IMR-90 (cell line): ENCODE measurements around the gene GMPPA. TPM values are rescaled to one million over a fixed set of nuclear protein-coding genes. Genes with fewer than 3 reads are reported as not detected.

ENCODE experiments used
- ATAC-seq: fragments of 200-7000 bp; cut with Tn5 transposase; 2 replicates; pipeline ENCODE4 v1.9.1; 2020; ENCODE audit warnings: low read depth, mild to moderate bottlenecking, moderate library complexity
- BruUV-seq: library from RNA; stranded (reverse); fragments of 400-500 nt; replicated peaks from 2 replicates; lab custom pipeline; 2021; lab: Mats Ljungman, UMichigan
- CTCF ChIA-PET: fragments of 300-600 bp; formaldehyde crosslinking; extraction: SDS; loops from one replicate; lab custom pipeline; 2021; ENCODE audit warnings: antibody characterized with exemption; lab: Yijun Ruan, JAX
- POLR2A ChIA-PET: fragments of 300-600 bp; sonication (Branson Sonifier 250); formaldehyde crosslinking; loops from one replicate; lab custom pipeline; 2022; ENCODE audit warnings: antibody characterized with exemption; ENCODE audit not compliant: unreplicated experiment; lab: Charles Lee
- DNase-seq: peaks from one replicate; pipeline ENCODE4 v3.0.0; 2013
- H2AFZ ChIP-seq: replicated peaks from 2 replicates; pipeline ENCODE3; 2013; ENCODE audit warnings: low read length, mild to moderate bottlenecking; ENCODE audit not compliant: poor library complexity
- H2AK5ac ChIP-seq: 2 replicates; pipeline ENCODE4 v1.6.1; 2013; ENCODE audit warnings: low read depth, low read length, inconsistent platforms
- H2AK9ac ChIP-seq: replicated peaks from 2 replicates; pipeline ENCODE3; 2013; ENCODE audit warnings: mild to moderate bottlenecking, low read depth, low read length, moderate library complexity; ENCODE audit not compliant: poor library complexity
- H2BK120ac ChIP-seq: 2 replicates; pipeline ENCODE4 v1.6.1; 2013; ENCODE audit warnings: low read depth, low read length, inconsistent platforms
- H2BK15ac ChIP-seq: 3 replicates; pipeline ENCODE4 v1.6.1; 2013; ENCODE audit warnings: low read depth, low read length, inconsistent platforms
- H2BK20ac ChIP-seq: 2 replicates; pipeline ENCODE4 v1.6.1; 2013; ENCODE audit warnings: low read depth, mild to moderate bottlenecking, inconsistent platforms, low read length, moderate library complexity
- H2BK5ac ChIP-seq: 2 replicates; pipeline ENCODE4 v1.6.1; 2013; ENCODE audit warnings: mild to moderate bottlenecking, low read depth, low read length, inconsistent platforms; ENCODE audit not compliant: poor library complexity, severe bottlenecking
- H3K14ac ChIP-seq: replicated peaks from 2 replicates; pipeline ENCODE4 v1.6.1; 2013; ENCODE audit warnings: low read depth, low read length, inconsistent platforms
- H3K18ac ChIP-seq: 2 replicates; pipeline ENCODE4 v1.6.1; 2013; ENCODE audit warnings: low read depth, low read length, control low read depth
- H3K23ac ChIP-seq: 2 replicates; pipeline ENCODE4 v1.6.1; 2013; ENCODE audit warnings: low read depth, low read length, inconsistent platforms
- H3K27ac ChIP-seq: 2 replicates; pipeline ENCODE4 v1.5.1; 2013; ENCODE audit warnings: mild to moderate bottlenecking, control low read depth, low read length; ENCODE audit not compliant: insufficient read depth
- H3K27me3 ChIP-seq: 2 replicates; pipeline ENCODE4 v1.6.1; 2013; ENCODE audit warnings: low read length; ENCODE audit not compliant: control insufficient read depth, insufficient read depth
- H3K36me3 ChIP-seq: 2 replicates; pipeline ENCODE4 v1.6.1; 2013; ENCODE audit warnings: low read length, mixed read lengths; ENCODE audit not compliant: control insufficient read depth, insufficient read depth
- H3K4ac ChIP-seq: 2 replicates; pipeline ENCODE4 v1.6.1; 2013; ENCODE audit warnings: low read depth, low read length, inconsistent platforms
- H3K4me1 ChIP-seq: 2 replicates; pipeline ENCODE4 v1.6.1; 2013; ENCODE audit warnings: low read length, mixed read lengths; ENCODE audit not compliant: control insufficient read depth, insufficient read depth
- H3K4me2 ChIP-seq: 2 replicates; pipeline ENCODE4 v1.6.1; 2013; ENCODE audit warnings: low read depth, mild to moderate bottlenecking, control low read depth, low read length, moderate library complexity
- H3K4me3 ChIP-seq: 2 replicates; pipeline ENCODE4 v1.5.1; 2013; ENCODE audit warnings: low read depth, mild to moderate bottlenecking, control low read depth, low read length, moderate library complexity; ENCODE audit not compliant: insufficient read depth
- H3K56ac ChIP-seq: 2 replicates; pipeline ENCODE4 v1.6.1; 2013; ENCODE audit warnings: low read length, inconsistent platforms; ENCODE audit not compliant: insufficient read depth; ENCODE audit errors: extremely low read depth
- H3K79me1 ChIP-seq, 2 experiments: 2 replicates each; pipeline ENCODE4 v1.6.1; 2013; ENCODE audit warnings: low read length in 2 of 2, inconsistent platforms in 1 of 2, low read depth in 1 of 2
- H3K9ac ChIP-seq: 2 replicates; pipeline ENCODE4 v1.6.1; 2013; ENCODE audit warnings: low read depth, low read length, control low read depth
- H3K9me1 ChIP-seq: 2 replicates; pipeline ENCODE4 v1.6.1; 2013; ENCODE audit warnings: low read length, inconsistent platforms; ENCODE audit not compliant: insufficient read depth
- H3K9me3 ChIP-seq: 2 replicates; pipeline ENCODE4 v1.6.1; 2013; ENCODE audit warnings: low read length; ENCODE audit not compliant: control insufficient read depth, insufficient read depth
- H4K20me1 ChIP-seq: 2 replicates; pipeline ENCODE4 v1.6.1; 2013; ENCODE audit warnings: low read length, inconsistent platforms; ENCODE audit not compliant: insufficient read depth
- H4K5ac ChIP-seq: 2 replicates; pipeline ENCODE4 v1.6.1; 2013; ENCODE audit warnings: mild to moderate bottlenecking, low read depth, low read length, control low read depth
- H4K8ac ChIP-seq, 2 experiments: 2 replicates each; pipeline ENCODE4 v1.6.1; 2013; ENCODE audit warnings: low read depth in 2 of 2, low read length in 2 of 2, control low read depth in 1 of 2, inconsistent platforms in 1 of 2
- H4K91ac ChIP-seq: 2 replicates; pipeline ENCODE4 v1.6.1; 2013; ENCODE audit warnings: low read depth, low read length, inconsistent platforms; ENCODE audit not compliant: insufficient read depth
- BHLHE40 ChIP-seq: fragments of 150-350 bp; IDR thresholded peaks from 2 replicates; pipeline ENCODE4 v1.6.1; 2016; ENCODE audit warnings: mild to moderate bottlenecking, low read depth, low read length
- CEBPB ChIP-seq: IDR thresholded peaks from 2 replicates; pipeline ENCODE4 v1.6.1; 2012; ENCODE audit warnings: low read depth, low read length, improper control_type of control experiment
- CHD1 ChIP-seq: IDR thresholded peaks from 2 replicates; pipeline ENCODE4 v1.6.1; 2012; ENCODE audit warnings: low read depth, low read length, improper control_type of control experiment
- FOS ChIP-seq: fragments of 150-350 bp; IDR thresholded peaks from 2 replicates; pipeline ENCODE4 v1.6.1; 2016; ENCODE audit warnings: low read depth, low read length
- MAFK ChIP-seq: IDR thresholded peaks from 2 replicates; pipeline ENCODE4 v1.6.1; 2012; ENCODE audit warnings: low read depth, low read length, improper control_type of control experiment
- MAZ ChIP-seq: IDR thresholded peaks from 2 replicates; pipeline ENCODE4 v1.6.1; 2012; ENCODE audit warnings: low read depth, mild to moderate bottlenecking, low read length, improper control_type of control experiment, moderate library complexity, borderline replicate concordance
- MXI1 ChIP-seq: IDR thresholded peaks from 2 replicates; pipeline ENCODE4 v1.6.1; 2012; ENCODE audit warnings: low read depth, mild to moderate bottlenecking, low read length, moderate library complexity, borderline replicate concordance
- NFE2L2 ChIP-seq: fragments of 150-350 bp; IDR thresholded peaks from 2 replicates; pipeline ENCODE4 v1.6.1; 2016; ENCODE audit warnings: low read depth, mild to moderate bottlenecking, low read length
- POLR2A ChIP-seq: IDR thresholded peaks from 2 replicates; pipeline ENCODE4 v1.6.1; 2012; ENCODE audit warnings: mild to moderate bottlenecking, low read depth, low read length
- RAD21 ChIP-seq: IDR thresholded peaks from 2 replicates; pipeline ENCODE4 v1.6.1; 2012; ENCODE audit warnings: low read length, improper control_type of control experiment
- RFX5 ChIP-seq: IDR thresholded peaks from 2 replicates; pipeline ENCODE4 v1.8.0; 2012; ENCODE audit warnings: low read depth, mild to moderate bottlenecking, low read length, moderate library complexity
- SMC3 ChIP-seq: fragments of 150-350 bp; IDR thresholded peaks from 2 replicates; pipeline ENCODE4 v1.6.1; 2016; ENCODE audit warnings: low read depth, mild to moderate bottlenecking, antibody characterized with exemption, low read length, moderate library complexity
- WGBS, 2 experiments: methylation state at CpG; one replicate each; pipeline versions ENCODE4 v1.1.5 to v1.1.7; 2013; ENCODE audit warnings: missing lambda C conversion rate in 2 of 2; ENCODE audit not compliant: insufficient read length in 1 of 2; ENCODE audit errors: extremely low coverage in 2 of 2; 5-methylcytosine and 5-hydroxymethylcytosine counted together
- dilution Hi-C: fragments of 300-500 bp; cut with HindIII; formaldehyde crosslinking; loops from one replicate; pipeline ENCODE4 v1.14.3; 2018; ENCODE audit warnings: low sequenced_read_pairs; ENCODE audit not compliant: unreplicated experiment
- in situ Hi-C: fragments of 300-500 bp; cut with MboI; formaldehyde crosslinking; loops from 3 replicates; pipeline ENCODE4 v1.14.3; 2019; ENCODE audit warnings: low sequenced_read_pairs, inconsistent platforms, mixed read lengths
- intact Hi-C: fragments of 100-400 bp; cut with micrococcal nuclease; formaldehyde crosslinking; loops from 2 replicates; pipeline ENCODE4 v1.10.0; 2022
- polyA plus RNA-seq, 3 experiments: library from polyadenylated mRNA; depleted of rRNA; stranded (reverse); fragments of >200 nt; gene quantifications; 2 replicates each; pipeline ENCODE4 v1.2.3, GENCODE V29; 2012; ENCODE audit warnings: low replicate concordance in 1 of 3
- total RNA-seq: library from RNA; depleted of rRNA; stranded (reverse); fragments of >200 nt; gene quantifications from 2 replicates; pipeline ENCODE4 v1.2.3, GENCODE V29; 2012
- TF ChIP-seq, protein P1 (sequence below): fragments of 150-350 bp; IDR thresholded peaks from 2 replicates; pipeline ENCODE4 v1.6.1; 2016; ENCODE audit warnings: low read depth, mild to moderate bottlenecking, low read length, moderate library complexity, borderline replicate concordance
- TF ChIP-seq, protein P2 (sequence below): fragments of 150-350 bp; IDR thresholded peaks from 2 replicates; pipeline ENCODE4 v1.6.1; 2017; ENCODE audit warnings: mild to moderate bottlenecking, antibody characterized with exemption, low read length, low read depth
- TF ChIP-seq, protein P3 (sequence below): conservative IDR thresholded peaks from 2 replicates; pipeline ENCODE4 v1.5.1; 2012; ENCODE audit warnings: mild to moderate bottlenecking, low read depth, low read length, improper control_type of control experiment

GMPPA gene
- total and polyA plus RNA-seq, 2 of the 4 experiments (the other 2 are of a cell fraction) = 103 to 134 TPM

DNA sequence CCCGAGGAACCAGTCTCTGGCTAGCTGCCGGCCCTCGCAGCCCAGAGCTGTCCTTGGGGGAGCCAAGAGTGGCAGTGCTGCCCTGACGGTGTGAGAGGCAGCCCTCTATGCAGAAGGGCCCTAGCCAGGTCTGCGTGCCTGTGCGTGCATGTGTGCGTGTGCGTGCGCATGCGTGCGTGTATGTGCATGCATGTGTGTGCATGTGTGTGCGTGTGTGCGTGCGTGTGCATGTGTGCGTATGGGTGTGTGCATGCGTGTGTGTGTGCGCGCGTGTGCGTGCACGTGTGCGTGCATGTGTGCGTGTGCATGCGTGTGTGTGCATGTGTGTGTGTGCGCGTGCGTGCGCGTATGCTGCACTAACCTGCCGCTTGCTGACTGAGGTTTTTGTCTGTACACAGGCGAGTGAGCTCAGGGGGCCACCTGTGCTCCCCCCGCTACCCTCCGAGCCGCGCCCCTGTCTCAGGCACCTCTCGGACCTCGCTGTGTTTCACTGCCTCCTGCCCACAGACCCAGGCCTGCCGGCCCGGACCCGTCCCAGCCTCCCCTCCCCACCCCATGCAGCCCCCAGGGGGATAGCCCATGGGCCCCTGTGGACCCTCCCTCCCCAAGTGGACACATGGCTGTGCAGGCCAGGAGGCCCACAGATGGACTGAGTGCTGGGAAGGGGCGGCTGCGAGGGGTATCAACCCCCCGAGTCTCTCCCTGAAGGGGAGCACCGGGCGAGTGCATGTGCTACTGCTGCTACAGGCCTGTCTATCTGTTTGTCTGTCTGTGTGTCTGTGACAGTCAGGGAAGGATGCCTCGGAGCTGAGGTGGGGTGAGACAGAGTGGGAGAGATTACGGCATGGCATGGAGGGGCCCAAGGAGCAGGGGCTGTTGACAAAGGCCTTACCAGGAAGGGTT lies 32.8 kb upstream of the GMPPA start:
- no peak overlapping the region for H3K23ac ChIP-seq
- no peak overlapping the region for H3K14ac ChIP-seq
- dilution Hi-C loops = no loop called here
- peaks cover 63% of the 10 kb centered on the region; the same call in 1 of the 2 replicates for H3K36me3 ChIP-seq
- H2BK15ac ChIP-seq = no peak overlapping the region
- in situ Hi-C loops = no loop called here
- H3K4me1 ChIP-seq = peaks cover 20% of the 10 kb centered on the region
- intact Hi-C loops = no loop called here
- H2BK20ac ChIP-seq = no peak overlapping the region
- H3K4ac ChIP-seq = no peak overlapping the region
- no peak overlapping the region for H2AK9ac ChIP-seq
- H2AFZ ChIP-seq = no peak overlapping the region
- 87% methylated on average over 39 of the region's 47 CpGs; no CpG with 5 or more reads in 1 of the 2 experiments for WGBS, 2 experiments
- ChIA-PET POLR2A (no interaction called here), CTCF (no interaction called here)
- H3K4me3 ChIP-seq = no peak overlapping the region
- H4K8ac ChIP-seq = no peak overlapping the region
- no peak for DNase-seq
- peaks cover 0 to 6% of the 10 kb centered on the region in 2 experiments; a peak in 2 of 4 replicates for H3K79me1 ChIP-seq
- no peak overlapping the region for H3K18ac ChIP-seq
- no peak overlapping the region for H2BK120ac ChIP-seq
- no TSS peak for BruUV-seq
- H3K27me3 ChIP-seq = no peaks in the 10 kb centered on the region
- H4K20me1 ChIP-seq = no peaks in the 10 kb centered on the region; the same call in 1 of the 2 replicates
- H2AK5ac ChIP-seq = no peak overlapping the region
- H3K9me1 ChIP-seq = 0 out of 2 replicates have a peak, but pooled peaks cover 6% of the 10 kb centered on the region
- no peak overlapping the region for H3K56ac ChIP-seq
- H4K5ac ChIP-seq = no peak overlapping the region
- no peak for ATAC-seq
- no peak overlapping the region for H3K9ac ChIP-seq
- H3K27ac ChIP-seq = no peak overlapping the region
- no peak overlapping the region for H3K4me2 ChIP-seq
- no peak overlapping the region for H2BK5ac ChIP-seq
- H4K91ac ChIP-seq = no peak overlapping the region
- H3K9me3 ChIP-seq = no peaks in the 10 kb centered on the region
- TF ChIP-seq, protein P1, sequence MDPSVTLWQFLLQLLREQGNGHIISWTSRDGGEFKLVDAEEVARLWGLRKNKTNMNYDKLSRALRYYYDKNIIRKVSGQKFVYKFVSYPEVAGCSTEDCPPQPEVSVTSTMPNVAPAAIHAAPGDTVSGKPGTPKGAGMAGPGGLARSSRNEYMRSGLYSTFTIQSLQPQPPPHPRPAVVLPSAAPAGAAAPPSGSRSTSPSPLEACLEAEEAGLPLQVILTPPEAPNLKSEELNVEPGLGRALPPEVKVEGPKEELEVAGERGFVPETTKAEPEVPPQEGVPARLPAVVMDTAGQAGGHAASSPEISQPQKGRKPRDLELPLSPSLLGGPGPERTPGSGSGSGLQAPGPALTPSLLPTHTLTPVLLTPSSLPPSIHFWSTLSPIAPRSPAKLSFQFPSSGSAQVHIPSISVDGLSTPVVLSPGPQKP = no peak
- TF ChIP-seq POLR2A (no peak), RFX5 (no peak), NFE2L2 (no peak), FOS (no peak), SMC3 (no peak), CHD1 (no peak), CEBPB (no peak), RAD21 (no peak), BHLHE40 (no peak), MAFK (no peak), MAZ (no peak), MXI1 (no peak)
- TF ChIP-seq, protein P2, sequence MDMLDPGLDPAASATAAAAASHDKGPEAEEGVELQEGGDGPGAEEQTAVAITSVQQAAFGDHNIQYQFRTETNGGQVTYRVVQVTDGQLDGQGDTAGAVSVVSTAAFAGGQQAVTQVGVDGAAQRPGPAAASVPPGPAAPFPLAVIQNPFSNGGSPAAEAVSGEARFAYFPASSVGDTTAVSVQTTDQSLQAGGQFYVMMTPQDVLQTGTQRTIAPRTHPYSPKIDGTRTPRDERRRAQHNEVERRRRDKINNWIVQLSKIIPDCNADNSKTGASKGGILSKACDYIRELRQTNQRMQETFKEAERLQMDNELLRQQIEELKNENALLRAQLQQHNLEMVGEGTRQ = no peak
- TF ChIP-seq, protein P3, sequence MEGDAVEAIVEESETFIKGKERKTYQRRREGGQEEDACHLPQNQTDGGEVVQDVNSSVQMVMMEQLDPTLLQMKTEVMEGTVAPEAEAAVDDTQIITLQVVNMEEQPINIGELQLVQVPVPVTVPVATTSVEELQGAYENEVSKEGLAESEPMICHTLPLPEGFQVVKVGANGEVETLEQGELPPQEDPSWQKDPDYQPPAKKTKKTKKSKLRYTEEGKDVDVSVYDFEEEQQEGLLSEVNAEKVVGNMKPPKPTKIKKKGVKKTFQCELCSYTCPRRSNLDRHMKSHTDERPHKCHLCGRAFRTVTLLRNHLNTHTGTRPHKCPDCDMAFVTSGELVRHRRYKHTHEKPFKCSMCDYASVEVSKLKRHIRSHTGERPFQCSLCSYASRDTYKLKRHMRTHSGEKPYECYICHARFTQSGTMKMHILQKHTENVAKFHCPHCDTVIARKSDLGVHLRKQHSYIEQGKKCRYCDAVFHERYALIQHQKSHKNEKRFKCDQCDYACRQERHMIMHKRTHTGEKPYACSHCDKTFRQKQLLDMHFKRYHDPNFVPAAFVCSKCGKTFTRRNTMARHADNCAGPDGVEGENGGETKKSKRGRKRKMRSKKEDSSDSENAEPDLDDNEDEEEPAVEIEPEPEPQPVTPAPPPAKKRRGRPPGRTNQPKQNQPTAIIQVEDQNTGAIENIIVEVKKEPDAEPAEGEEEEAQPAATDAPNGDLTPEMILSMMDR = no peak
